ENCODE results near the gene BRK1.
A peak's percentile ranks its signal among the peaks of the same experiment; 100 is the strongest.

BRK1 gene

GRCh38 chr3:10166213-10166604 is 50.7 kb downstream of the BRK1 start:
- H3K27me3 ChIP-seq (ENCODE audit: insufficient read depth, poor library complexity, severe bottlenecking) = no peaks in the 10 kb centered on the region
- TF ChIP-seq, protein P1, sequence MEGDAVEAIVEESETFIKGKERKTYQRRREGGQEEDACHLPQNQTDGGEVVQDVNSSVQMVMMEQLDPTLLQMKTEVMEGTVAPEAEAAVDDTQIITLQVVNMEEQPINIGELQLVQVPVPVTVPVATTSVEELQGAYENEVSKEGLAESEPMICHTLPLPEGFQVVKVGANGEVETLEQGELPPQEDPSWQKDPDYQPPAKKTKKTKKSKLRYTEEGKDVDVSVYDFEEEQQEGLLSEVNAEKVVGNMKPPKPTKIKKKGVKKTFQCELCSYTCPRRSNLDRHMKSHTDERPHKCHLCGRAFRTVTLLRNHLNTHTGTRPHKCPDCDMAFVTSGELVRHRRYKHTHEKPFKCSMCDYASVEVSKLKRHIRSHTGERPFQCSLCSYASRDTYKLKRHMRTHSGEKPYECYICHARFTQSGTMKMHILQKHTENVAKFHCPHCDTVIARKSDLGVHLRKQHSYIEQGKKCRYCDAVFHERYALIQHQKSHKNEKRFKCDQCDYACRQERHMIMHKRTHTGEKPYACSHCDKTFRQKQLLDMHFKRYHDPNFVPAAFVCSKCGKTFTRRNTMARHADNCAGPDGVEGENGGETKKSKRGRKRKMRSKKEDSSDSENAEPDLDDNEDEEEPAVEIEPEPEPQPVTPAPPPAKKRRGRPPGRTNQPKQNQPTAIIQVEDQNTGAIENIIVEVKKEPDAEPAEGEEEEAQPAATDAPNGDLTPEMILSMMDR (IDR thresholded peaks at IDR 0.05; ENCODE audit: poor library complexity, severe bottlenecking) = no peak
- H3K9me3 ChIP-seq (ENCODE audit: severe bottlenecking) = no peaks in the 10 kb centered on the region
- no peak for DNase-seq (ENCODE audit: low spot score)
- ATAC-seq (ENCODE audit: low read depth) = no peak
- no peak overlapping the region for H3K4me3 ChIP-seq (ENCODE audit: severe bottlenecking)
- no peak overlapping the region for H3K27ac ChIP-seq (ENCODE audit: poor library complexity, severe bottlenecking)
- H3K4me1 ChIP-seq (ENCODE audit: insufficient read depth, poor library complexity, severe bottlenecking) = no peaks in the 10 kb centered on the region
- H3K36me3 ChIP-seq (ENCODE audit: low read depth) = 0 out of 2 replicates have a peak, but pooled peaks cover 3% of the 10 kb centered on the region

DNA sequence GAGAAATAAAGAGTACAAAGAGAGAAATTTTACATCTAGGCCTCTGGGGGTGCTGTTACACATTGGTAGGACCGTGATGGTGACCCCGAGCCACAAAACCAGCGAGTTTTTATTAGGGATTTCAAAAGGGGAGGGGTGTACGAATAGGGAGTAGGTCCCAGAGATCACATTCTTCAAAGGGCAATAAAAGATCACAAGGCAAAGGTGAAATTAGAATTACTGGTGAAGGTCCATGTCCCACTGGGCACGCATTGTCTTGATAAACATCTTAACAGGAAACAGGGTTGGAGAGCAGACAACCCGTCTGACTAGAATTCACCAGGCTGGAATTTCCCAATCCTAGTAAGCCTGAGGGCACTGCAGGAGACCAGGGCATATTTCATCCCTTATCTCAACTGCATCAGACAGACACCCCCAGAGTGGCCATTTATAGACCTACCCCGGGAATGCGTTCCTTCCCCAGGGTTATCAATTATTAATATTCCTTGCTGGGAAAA is 53.6 kb downstream of the BRK1 start:
- TF ChIP-seq, protein P1 (IDR thresholded peaks at IDR 0.05; ENCODE audit: poor library complexity, severe bottlenecking) = no peak
- H3K27me3 ChIP-seq (ENCODE audit: insufficient read depth, poor library complexity, severe bottlenecking) = no peaks in the 10 kb centered on the region
- no peak for ATAC-seq (ENCODE audit: low read depth)
- H3K27ac ChIP-seq (ENCODE audit: poor library complexity, severe bottlenecking) = no peak overlapping the region
- no peaks in the 10 kb centered on the region for H3K9me3 ChIP-seq (ENCODE audit: severe bottlenecking)
- DNase-seq (ENCODE audit: low spot score) = no peak
- no peaks in the 10 kb centered on the region for H3K4me1 ChIP-seq (ENCODE audit: insufficient read depth, poor library complexity, severe bottlenecking)
- no peak overlapping the region for H3K4me3 ChIP-seq (ENCODE audit: severe bottlenecking)
- H3K36me3 ChIP-seq (ENCODE audit: low read depth) = 0 out of 2 replicates have a peak, but pooled peaks cover 3% of the 10 kb centered on the region

GRCh38 chr3:10170915-10171478 is 55.5 kb downstream of the BRK1 start:
- DNase-seq (ENCODE audit: low spot score) (no peak), ATAC-seq (ENCODE audit: low read depth) (peak; percentile 33; the same call in 1 of the 3 replicates)
- H3K27me3 ChIP-seq (ENCODE audit: insufficient read depth, poor library complexity, severe bottlenecking) = no peaks in the 10 kb centered on the region
- H3K9me3 ChIP-seq (ENCODE audit: severe bottlenecking) = no peaks in the 10 kb centered on the region
- TF ChIP-seq, protein P1 (IDR thresholded peaks at IDR 0.05; ENCODE audit: poor library complexity, severe bottlenecking) = no peak
- H3K36me3 ChIP-seq (ENCODE audit: low read depth) = 0 out of 2 replicates have a peak, but pooled peaks cover 3% of the 10 kb centered on the region
- H3K4me3 ChIP-seq (ENCODE audit: severe bottlenecking) = no peak overlapping the region
- H3K4me1 ChIP-seq (ENCODE audit: insufficient read depth, poor library complexity, severe bottlenecking) = no peaks in the 10 kb centered on the region
- no peak overlapping the region for H3K27ac ChIP-seq (ENCODE audit: poor library complexity, severe bottlenecking)

DNA sequence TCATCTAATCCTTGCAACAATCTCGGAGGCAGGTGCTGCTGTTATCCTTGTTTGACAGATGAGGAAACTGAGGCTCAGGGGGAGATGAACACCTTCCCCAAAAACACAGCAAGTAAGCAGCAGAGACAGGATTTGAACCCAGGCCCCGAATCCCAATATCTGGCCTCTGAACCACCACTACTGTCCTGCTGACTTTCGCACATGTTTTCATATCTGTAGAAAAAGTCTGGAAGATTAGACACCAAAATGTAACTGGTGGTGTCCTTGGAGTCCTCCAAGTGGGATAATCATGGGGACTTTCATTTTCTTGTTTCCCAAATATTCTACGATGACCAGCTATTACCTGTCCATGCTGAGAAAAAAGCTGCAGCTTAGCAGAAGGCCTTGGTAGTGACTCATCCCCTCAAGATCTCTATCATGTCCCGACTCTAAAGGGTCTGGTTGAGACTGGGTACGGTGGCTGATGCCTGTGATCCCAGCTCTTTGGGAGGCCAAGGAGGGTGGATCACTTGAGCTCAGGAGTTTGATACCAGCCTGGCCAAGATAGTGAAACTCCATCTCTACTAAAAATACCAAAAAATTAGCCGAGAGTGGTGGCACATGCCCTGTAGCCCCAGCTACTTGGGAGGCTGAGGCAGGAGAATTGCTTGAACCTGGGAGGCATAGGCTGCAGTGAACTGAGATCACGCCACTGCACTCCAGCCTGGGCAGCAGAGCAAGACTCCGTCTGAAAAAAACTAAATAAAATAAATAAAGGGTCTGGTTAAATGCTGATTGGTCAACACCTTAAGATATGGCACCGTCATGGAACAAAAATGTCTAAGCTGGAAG is 57.8 kb downstream of the BRK1 start:
- no peaks in the 10 kb centered on the region for H3K4me1 ChIP-seq (ENCODE audit: insufficient read depth, poor library complexity, severe bottlenecking)
- no peak overlapping the region for H3K4me3 ChIP-seq (ENCODE audit: severe bottlenecking)
- no peaks in the 10 kb centered on the region for H3K9me3 ChIP-seq (ENCODE audit: severe bottlenecking)
- 0 out of 2 replicates have a peak, but pooled peaks cover 3% of the 10 kb centered on the region for H3K36me3 ChIP-seq (ENCODE audit: low read depth)
- TF ChIP-seq, protein P1 (IDR thresholded peaks at IDR 0.05; ENCODE audit: poor library complexity, severe bottlenecking) = no peak
- no peaks in the 10 kb centered on the region for H3K27me3 ChIP-seq (ENCODE audit: insufficient read depth, poor library complexity, severe bottlenecking)
- ATAC-seq (ENCODE audit: low read depth) (peak; percentile 58; the same call in 2 of the 3 replicates), DNase-seq (ENCODE audit: low spot score) (no peak)
- H3K27ac ChIP-seq (ENCODE audit: poor library complexity, severe bottlenecking) = no peak overlapping the region

Measured in RWPE2 (cell line).